ENCODE results near the gene GNAZ. TPM values are rescaled to one million over a fixed set of nuclear protein-coding genes. Genes with fewer than 3 reads are reported as not detected.

Gene GNAZ
- polyA plus RNA-seq, 1 donor (not counting 4 experiments of a cell fraction or from before 2014, with no cell fraction given) = 0.03 TPM

- Histone ChIP-seq H3K79me2 (ENCODE audit: control insufficient read depth, insufficient read depth, low read length) (no peaks in the 10 kb centered on the region), H3K4me3 (ENCODE audit: control insufficient read depth in 2 of 3, extremely low read depth in 1 of 3, insufficient read depth in 2 of 3, low read depth in 1 of 3, low read length in 3 of 3) (no peak overlapping the region), H2AFZ (ENCODE audit: control insufficient read depth, low read length) (no peak overlapping the region), H3K27me3 (ENCODE audit: control insufficient read depth, extremely low read depth, insufficient read depth, low read length) (no peaks in the 10 kb centered on the region), H3K9ac (ENCODE audit: control insufficient read depth, extremely low read depth, insufficient read depth, low read length) (no peak overlapping the region), H3K36me3 (ENCODE audit: control insufficient read depth in 2 of 2, extremely low read depth in 1 of 2, insufficient read depth in 2 of 2, low read length in 2 of 2) (no peaks in the 10 kb centered on the region), H3K4me1 (ENCODE audit: control insufficient read depth, extremely low read depth, insufficient read depth, low read length) (no peaks in the 10 kb centered on the region), H3K9me1 (ENCODE audit: control insufficient read depth, extremely low read depth, insufficient read depth, low read length) (no peaks in the 10 kb centered on the region), H3K27ac (ENCODE audit: control insufficient read depth, insufficient read depth, low read length) (no peak overlapping the region), H3K9me3 (ENCODE audit: control insufficient read depth, low read depth, low read length) (no peaks in the 10 kb centered on the region), H4K20me1 (ENCODE audit: control insufficient read depth, extremely low read depth, insufficient read depth, low read length) (peaks cover 3% of the 10 kb centered on the region), H3K4me2 (ENCODE audit: control insufficient read depth, extremely low read depth, insufficient read depth, low read depth, low read length) (no peak overlapping the region)
- FAIRE-seq (no peak), DNase-seq (ENCODE audit: low read depth, low spot score) (no peak)
- TF ChIP-seq EZH2 (IDR thresholded peaks at IDR 0.05; ENCODE audit: low read length) (no peak), CTCF (optimal IDR thresholded peaks at IDR 0.05 in 1 of 3, IDR thresholded peaks at IDR 0.05 in 1 of 3, conservative IDR thresholded peaks at IDR 0.05 in 1 of 3; ENCODE audit: extremely low read depth in 1 of 3, insufficient read depth in 2 of 3, low read length in 3 of 3) (no peak)
- dilution Hi-C loops (cut with MboI; ENCODE audit: extremely low pct_ligation_motif_present, low sequenced_read_pairs) = no loop called here
Measured at GRCh38 chr22:23089633-23090456, 19.5 kb downstream of the GNAZ start.

- peaks cover 3% of the 10 kb centered on the region for H4K20me1 ChIP-seq (ENCODE audit: control insufficient read depth, extremely low read depth, insufficient read depth, low read length)
- H3K27me3 ChIP-seq (ENCODE audit: control insufficient read depth, extremely low read depth, insufficient read depth, low read length) = no peaks in the 10 kb centered on the region
- DNase-seq (ENCODE audit: low read depth, low spot score) (no peak), FAIRE-seq (no peak)
- no peaks in the 10 kb centered on the region for H3K79me2 ChIP-seq (ENCODE audit: control insufficient read depth, insufficient read depth, low read length)
- H3K9me1 ChIP-seq (ENCODE audit: control insufficient read depth, extremely low read depth, insufficient read depth, low read length) = no peaks in the 10 kb centered on the region
- no peak for TF ChIP-seq CTCF (optimal IDR thresholded peaks at IDR 0.05 in 1 of 3, IDR thresholded peaks at IDR 0.05 in 1 of 3, conservative IDR thresholded peaks at IDR 0.05 in 1 of 3; ENCODE audit: extremely low read depth in 1 of 3, insufficient read depth in 2 of 3, low read length in 3 of 3)
- no peak for TF ChIP-seq EZH2 (IDR thresholded peaks at IDR 0.05; ENCODE audit: low read length)
- dilution Hi-C loops (cut with MboI; ENCODE audit: extremely low pct_ligation_motif_present, low sequenced_read_pairs) = no loop called here
- no peaks in the 10 kb centered on the region for H3K36me3 ChIP-seq (ENCODE audit: control insufficient read depth in 2 of 2, extremely low read depth in 1 of 2, insufficient read depth in 2 of 2, low read length in 2 of 2)
- H3K4me3 ChIP-seq (ENCODE audit: control insufficient read depth in 2 of 3, extremely low read depth in 1 of 3, insufficient read depth in 2 of 3, low read depth in 1 of 3, low read length in 3 of 3) = no peak overlapping the region
- no peaks in the 10 kb centered on the region for H3K9me3 ChIP-seq (ENCODE audit: control insufficient read depth, low read depth, low read length)
- no peak overlapping the region for H2AFZ ChIP-seq (ENCODE audit: control insufficient read depth, low read length)
- H3K4me1 ChIP-seq (ENCODE audit: control insufficient read depth, extremely low read depth, insufficient read depth, low read length) = no peaks in the 10 kb centered on the region
- H3K27ac ChIP-seq (ENCODE audit: control insufficient read depth, insufficient read depth, low read length) = no peak overlapping the region
- H3K4me2 ChIP-seq (ENCODE audit: control insufficient read depth, extremely low read depth, insufficient read depth, low read depth, low read length) = no peak overlapping the region
- no peak overlapping the region for H3K9ac ChIP-seq (ENCODE audit: control insufficient read depth, extremely low read depth, insufficient read depth, low read length)
Measured at GRCh38 chr22:23090457-23090835, 20.1 kb downstream of the GNAZ start.

Data from keratinocyte (primary cell).